HG02610 (cell line): ENCODE measurements around the gene MYO19.
"Not testable (repeated sequence)": the region's sequence is repeated elsewhere in the genome, so short reads cannot be mapped to it uniquely, and the experiment has no call there.

Source experiments
- ATAC-seq: cut with Tn5 transposase; IDR thresholded peaks from one replicate; pipeline ENCODE4 v1.9.1; 2021; ENCODE audit warnings: mild to moderate bottlenecking, moderate library complexity; ENCODE audit not compliant: unreplicated experiment

MYO19 gene

GRCh38 chr17:36503456-36504155 lies 31.1 kb downstream of the MYO19 start:
- no peak for ATAC-seq

DNA sequence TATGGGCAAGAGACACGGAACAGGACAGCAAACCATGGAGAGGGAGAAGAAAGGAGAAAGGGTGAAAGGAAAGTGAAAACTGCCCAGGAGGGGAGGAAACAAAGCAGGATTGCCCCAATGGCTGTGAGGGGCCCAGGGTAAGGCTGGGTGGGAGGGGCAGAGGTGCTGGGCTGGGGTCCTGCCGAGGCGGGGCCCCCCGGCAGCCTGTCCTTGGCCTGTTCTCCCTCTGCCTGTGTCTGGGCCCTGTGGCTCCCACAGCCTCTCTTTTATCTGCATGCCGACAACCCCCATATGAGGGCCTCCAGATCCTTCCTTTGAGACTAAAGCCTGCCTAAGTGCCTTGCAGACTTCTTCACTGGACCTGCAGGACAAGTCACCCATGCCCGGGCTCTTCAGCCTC lies 32.7 kb downstream of the MYO19 start:
- no peak for ATAC-seq

DNA sequence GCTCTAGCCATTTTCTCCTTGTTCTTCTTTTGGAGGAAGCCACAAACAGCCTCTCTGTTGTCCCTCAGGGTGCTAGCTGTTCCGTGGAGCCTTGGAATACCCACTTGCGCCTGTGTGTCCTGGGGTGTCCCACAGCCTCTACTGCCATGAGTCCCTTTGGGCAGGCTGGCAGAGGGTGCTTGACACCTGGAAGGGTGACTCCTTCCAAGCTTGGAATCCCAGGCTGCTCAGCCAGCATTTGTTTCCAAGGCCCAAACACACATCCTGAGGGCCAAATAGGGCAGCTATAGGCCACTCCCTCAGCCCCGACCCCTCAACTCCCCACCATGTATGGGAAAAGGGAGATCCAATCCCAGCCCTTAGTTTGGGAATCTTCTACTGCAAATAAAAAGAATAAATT lies 33.3 kb downstream of the MYO19 start:
- no peak for ATAC-seq

GRCh38 chr17:36500745-36501225 lies 33.9 kb downstream of the MYO19 start:
- no peak for ATAC-seq

DNA sequence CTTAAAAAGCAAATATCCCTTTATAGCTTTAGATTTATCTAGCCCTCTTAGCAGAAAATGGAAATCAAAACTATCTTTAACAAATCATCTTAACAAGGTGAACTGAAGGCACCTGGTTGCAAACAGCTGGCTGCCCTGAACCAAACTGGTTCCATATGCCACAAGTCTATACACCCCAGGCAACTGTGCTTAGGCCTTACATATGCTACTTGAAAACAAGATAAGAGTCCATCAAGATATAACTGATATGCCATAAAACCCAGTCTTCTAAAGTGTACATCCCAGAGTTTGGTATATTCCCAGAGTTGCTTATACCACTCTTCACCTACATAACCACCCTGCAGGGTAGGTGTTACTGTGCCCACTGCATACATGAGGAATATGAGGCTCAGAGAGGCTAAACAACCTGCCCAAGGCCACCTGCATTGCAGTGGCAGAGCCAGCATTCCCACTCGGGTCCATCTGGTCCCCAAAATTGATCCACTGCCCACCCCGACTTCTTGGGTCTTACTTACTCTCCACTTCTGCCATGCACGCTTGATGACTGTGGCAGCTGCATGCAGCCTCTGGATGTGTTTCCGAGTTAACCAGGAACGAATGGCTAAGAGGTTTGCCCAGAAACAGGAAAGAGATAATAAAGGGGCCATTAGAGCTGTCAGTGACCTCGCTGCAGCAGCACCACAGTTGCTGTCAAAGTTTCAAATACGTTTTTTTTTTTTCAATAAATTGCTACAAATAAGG lies 35.9 kb downstream of the MYO19 start:
- ATAC-seq: no peak

- no peak for ATAC-seq
Measured at GRCh38 chr17:36498155-36498554, 36.5 kb downstream of the MYO19 start.

GRCh38 chr17:36496018-36496789 lies 38.5 kb downstream of the MYO19 start:
- no peak for ATAC-seq

GRCh38 chr17:36495076-36495578 lies 39.5 kb downstream of the MYO19 start:
- no peak for ATAC-seq

DNA sequence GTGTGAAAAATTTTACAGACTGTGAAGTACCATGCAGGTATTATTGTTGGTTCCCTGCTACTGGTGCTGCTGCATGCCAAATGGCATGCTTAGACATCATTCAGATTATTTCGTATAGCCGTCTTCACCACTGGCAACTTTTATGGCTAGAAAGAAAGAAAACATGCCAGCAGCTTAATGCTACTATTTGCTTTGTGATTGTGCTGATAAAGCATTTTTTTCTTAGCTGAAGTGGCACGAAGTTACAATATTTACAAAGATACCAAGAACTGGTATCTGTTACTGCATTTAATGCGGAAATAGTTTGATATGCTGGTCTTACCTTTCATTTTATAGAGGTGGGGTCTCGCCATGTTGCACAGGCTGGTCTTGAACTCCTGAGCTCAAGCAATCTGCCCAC lies 40.0 kb downstream of the MYO19 start:
- ATAC-seq: no peak

DNA sequence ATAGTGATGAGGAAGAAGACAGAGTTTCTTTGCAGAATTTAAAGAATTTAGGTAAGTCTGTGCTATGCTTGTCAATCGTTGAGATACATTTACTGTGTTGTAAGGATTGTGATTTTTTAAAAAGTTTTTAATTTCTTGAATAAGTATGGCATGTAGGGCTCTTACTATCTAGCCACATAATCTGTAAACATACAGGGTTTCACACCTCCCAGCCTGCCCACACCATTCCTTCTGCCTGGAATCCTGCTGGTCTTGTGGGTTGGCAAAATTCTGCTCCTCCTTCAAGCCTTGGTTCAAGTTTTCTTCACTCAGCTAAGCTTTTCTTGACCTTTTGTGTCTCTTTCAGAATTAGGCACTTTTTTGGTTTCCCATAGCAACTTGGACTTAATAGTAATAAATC lies 40.7 kb downstream of the MYO19 start:
- ATAC-seq: no peak

DNA sequence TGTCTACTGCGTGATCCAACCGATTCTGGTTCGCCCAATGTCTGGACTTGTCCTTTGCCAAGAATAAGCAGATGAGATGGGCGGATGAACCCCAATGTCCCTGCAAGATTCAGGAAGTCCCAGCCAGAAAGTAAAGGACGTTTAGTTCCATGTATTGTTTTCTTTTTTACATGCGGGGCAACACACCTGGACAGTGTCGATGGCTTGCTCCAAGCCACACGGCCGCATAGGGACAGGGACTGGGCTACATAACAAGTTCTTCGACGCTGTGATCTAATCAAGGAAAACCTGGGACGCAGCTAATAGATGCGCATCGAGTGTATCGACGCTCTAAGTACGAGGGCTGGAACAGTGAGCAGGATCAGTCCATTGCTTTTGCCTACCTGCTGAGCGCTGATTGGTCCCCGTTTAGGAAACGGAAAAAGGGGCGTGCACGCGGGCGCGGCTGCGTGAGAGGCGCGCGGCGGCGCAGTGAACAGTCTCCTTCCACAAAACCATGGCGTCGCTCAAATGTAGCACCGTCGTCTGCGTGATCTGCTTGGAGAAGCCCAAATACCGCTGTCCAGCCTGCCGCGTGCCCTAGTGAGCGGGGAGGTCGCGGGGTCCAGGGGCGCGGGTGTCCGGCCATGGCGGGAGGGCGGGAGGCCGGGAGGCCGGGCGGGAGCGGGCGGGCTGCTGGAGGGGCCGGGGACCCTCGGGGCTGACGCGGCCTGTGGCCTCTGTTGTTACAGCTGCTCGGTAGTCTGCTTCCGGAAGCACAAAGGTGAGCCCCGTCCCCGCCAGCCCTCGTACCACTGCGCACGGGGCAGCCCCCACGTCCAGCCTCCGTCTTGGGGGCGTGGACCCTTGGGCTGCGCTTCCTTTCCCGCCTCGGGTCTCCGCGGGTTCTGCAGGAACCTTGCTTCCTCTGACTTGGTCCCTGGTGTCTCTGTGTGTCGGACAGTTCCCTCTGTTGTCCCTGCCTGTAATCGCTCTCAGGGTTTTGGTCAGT lies 48.2 kb downstream of the MYO19 start, which contains the start of gene ZNHIT3:
ZNHIT3 (plus strand) TSS at position 478 of the 991 bp plus-strand sequence; CDS start at position 497, 19 bp downstream.
- peak; percentile 86 for ATAC-seq

- no peak for ATAC-seq
Measured at GRCh38 chr17:36485805-36486203, 48.9 kb downstream of the MYO19 start.

DNA sequence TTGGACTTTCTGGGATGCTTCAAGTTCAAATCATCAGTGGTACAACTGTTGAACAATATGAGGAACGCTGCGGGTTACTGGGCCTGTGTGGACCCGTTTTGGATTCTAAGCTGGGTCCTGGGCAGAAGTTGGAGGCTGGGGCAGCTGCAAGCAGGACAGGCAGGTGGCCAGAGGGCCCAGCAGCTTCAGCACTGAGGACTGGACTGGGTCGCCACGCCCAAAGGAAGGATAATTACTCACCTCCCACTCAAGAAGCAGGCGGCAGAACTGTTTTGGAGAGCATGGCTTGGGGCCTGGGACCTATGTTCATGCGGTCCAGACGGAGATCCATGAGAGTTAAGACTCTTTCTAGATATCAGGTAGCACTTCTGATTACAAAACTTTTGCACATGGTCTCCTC lies 49.6 kb downstream of the MYO19 start:
- ATAC-seq: no peak

DNA sequence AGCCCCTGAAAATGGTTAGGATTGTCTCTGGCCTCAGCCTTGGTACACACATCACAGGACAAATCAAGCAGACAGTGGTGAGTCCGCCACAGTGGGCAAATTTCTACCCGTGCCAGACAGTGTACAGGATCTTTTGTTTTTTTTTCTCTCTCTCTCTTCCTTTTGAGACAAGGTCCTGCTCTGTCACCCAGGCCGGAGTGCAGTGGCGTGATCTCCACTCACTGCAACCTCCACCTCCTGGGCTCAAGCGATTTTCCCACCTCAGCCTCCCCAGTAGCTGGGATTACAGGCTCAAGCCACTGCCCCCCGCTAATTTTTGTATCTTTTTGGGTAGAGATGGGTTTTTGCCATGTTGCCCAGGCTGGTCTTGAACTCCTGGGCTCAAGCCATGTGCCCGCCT lies 50.6 kb downstream of the MYO19 start:
- not testable (repeated sequence) for ATAC-seq

- peak; percentile 35 for ATAC-seq
Measured at GRCh38 chr17:36482611-36483504, 51.8 kb downstream of the MYO19 start.

DNA sequence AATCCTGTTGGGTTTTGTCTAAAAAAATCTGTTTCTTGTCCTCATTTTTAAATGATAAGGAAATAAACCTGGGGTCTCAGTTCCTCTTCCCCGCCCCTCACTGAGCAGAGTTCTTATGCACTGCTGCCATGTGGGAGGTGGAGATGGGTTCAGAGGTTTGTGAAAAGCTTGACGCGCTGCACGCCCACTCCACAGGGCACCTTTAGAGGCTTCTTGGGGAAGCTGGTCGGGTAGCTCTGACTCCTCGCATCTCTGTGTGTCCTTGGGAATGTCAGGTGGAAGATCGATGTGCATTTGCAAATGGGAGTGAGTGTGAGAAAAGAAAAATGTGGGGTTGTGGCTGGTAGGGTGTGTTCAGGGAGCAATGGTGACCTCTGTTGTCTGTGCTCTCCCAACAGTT lies 52.8 kb downstream of the MYO19 start:
- ATAC-seq: no peak

DNA sequence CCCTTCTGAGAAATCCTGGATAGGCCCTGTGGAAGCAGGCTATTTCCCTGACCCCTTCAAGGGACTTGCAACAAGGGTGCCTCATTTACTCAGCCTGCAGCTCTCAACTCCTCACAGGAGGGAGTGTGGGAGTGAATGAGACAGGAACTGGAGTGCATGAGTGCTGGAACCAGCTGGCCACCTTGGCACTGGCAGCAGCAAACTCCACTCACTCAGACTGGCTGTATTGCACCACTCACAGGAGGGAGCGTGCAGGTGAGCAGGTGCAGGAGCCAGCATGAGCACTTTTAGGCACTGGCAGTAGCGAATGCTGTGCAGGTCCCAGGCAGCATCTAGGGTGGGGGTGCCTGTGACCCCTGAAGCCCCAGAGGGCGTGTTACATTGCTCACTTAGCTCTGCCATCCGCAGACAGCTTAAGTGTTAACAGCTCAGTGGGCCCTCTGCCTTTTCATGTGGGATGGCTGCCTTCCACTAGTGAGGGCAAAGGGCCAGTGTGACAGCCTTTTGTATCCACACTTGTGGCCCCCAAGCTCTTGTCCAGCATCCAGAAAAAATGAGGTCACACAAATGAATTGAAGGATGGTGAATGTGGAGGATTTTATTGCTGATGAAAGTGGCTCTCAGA lies 59.2 kb downstream of the MYO19 start:
- ATAC-seq: no peak

DNA sequence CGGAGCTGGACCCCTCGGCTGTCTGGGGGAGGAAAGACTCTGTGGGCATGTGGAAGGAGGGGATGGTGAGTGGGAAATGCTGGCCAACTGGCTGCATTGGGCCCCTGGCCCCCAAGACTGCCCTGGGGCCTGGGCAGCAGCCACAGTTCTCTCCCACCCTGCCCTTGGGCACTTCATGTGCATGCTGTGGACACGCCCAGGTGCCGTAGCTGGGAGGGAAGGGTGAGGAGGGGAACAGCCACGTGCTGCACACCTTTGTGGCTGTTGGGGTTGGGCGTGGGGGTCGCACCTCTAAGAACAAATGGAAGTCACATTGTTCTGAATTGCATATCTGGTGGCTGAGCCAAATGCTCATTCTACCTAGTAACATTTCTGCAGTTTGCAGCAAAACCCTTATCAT lies 60.1 kb downstream of the MYO19 start:
- no peak for ATAC-seq

DNA sequence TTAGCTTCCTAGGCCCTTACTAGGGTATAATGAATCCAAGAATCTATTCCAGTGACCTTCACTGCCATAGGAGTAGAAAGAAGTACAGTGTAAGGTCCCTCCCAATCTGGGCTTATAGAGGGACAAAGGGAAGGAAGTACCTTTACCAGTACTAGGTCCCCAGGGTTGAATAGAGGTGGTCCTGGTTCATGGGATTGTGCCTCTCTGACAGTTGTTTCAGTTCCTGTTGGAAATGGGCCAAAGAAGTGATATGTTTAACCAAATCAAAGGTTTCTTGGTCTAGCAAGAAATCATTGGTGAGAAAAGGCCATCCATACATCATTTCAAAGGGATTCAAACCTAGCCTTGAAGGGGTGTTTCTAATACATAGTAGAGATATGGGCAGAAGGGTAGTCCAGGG lies 64.2 kb downstream of the MYO19 start:
- ATAC-seq: no peak
